OCI-LY7 (cell line): Measurements from ENCODE around the gene MICAL3.

Experiments used
- EZH2phosphoT487 ChIP-seq: fragments of 200-600 bp; sonication (generic); IDR thresholded peaks from 2 replicates; pipeline ENCODE4 v1.6.1; 2018; ENCODE audit warnings: low read depth, borderline replicate concordance, mild to moderate bottlenecking, mixed run types, antibody characterized with exemption, low read length, moderate library complexity, mixed read lengths
- TF ChIP-seq, protein P1 (sequence below): fragments of 200-600 bp; sonication (generic); conservative IDR thresholded peaks from 2 replicates; pipeline ENCODE4 v1.5.1; 2014; ENCODE audit warnings: mild to moderate bottlenecking, antibody characterized with exemption, low read length, moderate library complexity, mixed read lengths

- TF ChIP-seq, protein P1, sequence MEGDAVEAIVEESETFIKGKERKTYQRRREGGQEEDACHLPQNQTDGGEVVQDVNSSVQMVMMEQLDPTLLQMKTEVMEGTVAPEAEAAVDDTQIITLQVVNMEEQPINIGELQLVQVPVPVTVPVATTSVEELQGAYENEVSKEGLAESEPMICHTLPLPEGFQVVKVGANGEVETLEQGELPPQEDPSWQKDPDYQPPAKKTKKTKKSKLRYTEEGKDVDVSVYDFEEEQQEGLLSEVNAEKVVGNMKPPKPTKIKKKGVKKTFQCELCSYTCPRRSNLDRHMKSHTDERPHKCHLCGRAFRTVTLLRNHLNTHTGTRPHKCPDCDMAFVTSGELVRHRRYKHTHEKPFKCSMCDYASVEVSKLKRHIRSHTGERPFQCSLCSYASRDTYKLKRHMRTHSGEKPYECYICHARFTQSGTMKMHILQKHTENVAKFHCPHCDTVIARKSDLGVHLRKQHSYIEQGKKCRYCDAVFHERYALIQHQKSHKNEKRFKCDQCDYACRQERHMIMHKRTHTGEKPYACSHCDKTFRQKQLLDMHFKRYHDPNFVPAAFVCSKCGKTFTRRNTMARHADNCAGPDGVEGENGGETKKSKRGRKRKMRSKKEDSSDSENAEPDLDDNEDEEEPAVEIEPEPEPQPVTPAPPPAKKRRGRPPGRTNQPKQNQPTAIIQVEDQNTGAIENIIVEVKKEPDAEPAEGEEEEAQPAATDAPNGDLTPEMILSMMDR: no peak
- TF ChIP-seq EZH2phosphoT487: no peak
Observed at GRCh38 chr22:18070041-18070440, 45.7 kb upstream of the MICAL3 start.
